SKM-1 (cell line): Measurements from ENCODE around the gene KCNA10.
"Not testable (repeated sequence)": the region's sequence is repeated elsewhere in the genome, so short reads cannot be mapped to it uniquely, and the experiment has no call there.

Experiments used
- DNase-seq: peaks from one replicate; lab custom pipeline; 2025; ENCODE audit not compliant: unreplicated experiment; lab: John Stamatoyannopoulos, UW

KCNA10 gene

GRCh38 chr1:110535985-110536384 is 17.0 kb upstream of the KCNA10 start:
- DNase-seq: no peak

DNA sequence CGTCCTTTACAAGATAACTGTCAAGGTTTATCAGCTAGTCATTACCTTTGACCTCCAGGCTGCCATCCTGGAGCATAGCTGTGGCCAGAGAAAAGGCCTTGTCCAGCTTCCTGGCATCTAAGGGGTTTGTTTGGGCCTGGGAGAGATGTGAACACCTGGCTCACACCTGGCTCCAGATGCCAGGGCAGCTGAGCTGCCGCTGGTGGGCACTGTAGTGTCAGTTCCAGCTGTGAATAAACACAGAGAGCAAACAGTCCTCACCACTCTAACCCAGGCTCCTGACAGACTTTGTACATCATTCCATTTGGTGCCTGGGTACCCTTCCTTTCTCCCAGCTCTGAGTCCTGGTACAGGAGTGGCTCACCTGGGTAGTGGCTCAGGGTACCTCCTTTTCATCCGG is 14.3 kb upstream of the KCNA10 start:
- DNase-seq: no peak

GRCh38 chr1:110529011-110529410 is 10.0 kb upstream of the KCNA10 start:
- no peak for DNase-seq

GRCh38 chr1:110526201-110526780 is 7.3 kb upstream of the KCNA10 start:
- DNase-seq: no peak

- DNase-seq: no peak
Measured at GRCh38 chr1:110525249-110525595, 6.2 kb upstream of the KCNA10 start.

GRCh38 chr1:110524311-110525248 is 5.6 kb upstream of the KCNA10 start:
- no peak for DNase-seq

- DNase-seq: no peak
Measured at GRCh38 chr1:110523011-110523410, 4.0 kb upstream of the KCNA10 start.

GRCh38 chr1:110522560-110522959 is 3.6 kb upstream of the KCNA10 start:
- DNase-seq: no peak

DNA sequence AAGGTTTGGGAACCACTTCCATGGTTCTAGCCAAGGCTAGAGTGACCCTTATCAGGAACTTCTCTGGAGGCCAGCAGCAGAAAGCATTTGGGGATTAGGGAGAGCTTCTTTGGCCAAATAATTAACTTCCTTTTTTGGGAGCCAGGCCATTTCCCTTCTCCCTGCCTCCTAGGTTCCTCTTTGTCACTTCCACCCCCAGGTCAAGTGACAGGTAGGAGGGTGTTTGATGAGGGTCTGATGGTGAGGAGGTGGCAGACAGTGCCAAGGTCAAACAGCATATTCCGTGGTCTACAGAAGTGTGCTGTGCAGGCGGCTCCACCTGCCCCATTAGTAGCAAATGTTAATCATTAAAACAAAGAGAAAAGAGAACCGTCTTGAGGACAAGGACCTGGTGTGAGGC is 1.9 kb upstream of the KCNA10 start:
- no peak for DNase-seq

GRCh38 chr1:110515891-110516290 is 3.1 kb downstream of the KCNA10 start:
- no peak for DNase-seq

GRCh38 chr1:110515041-110515440 is 3.9 kb downstream of the KCNA10 start:
- DNase-seq: no peak

GRCh38 chr1:110513511-110513910 is 5.5 kb downstream of the KCNA10 start:
- no peak for DNase-seq

DNA sequence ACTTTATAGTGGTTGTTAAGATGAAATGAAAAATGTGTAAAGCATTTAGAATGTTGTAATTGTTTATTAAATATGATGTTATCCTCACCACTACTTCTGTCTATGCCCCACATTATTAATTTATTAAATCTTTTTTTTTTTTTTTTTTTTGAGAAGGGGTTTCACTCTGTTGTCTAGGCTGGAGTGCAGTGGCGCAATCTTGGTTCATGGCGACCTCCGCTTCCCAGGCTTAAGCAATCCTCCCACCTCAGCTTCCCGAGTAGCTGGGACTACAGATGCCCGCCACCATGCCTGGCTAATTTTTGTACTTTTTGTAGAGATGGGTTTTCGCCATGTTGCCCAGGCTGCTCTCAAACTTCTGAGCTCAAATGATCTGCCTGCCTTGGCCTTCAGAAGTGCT is 7.5 kb downstream of the KCNA10 start:
- no peak for DNase-seq

GRCh38 chr1:110510921-110511320 is 8.1 kb downstream of the KCNA10 start:
- DNase-seq: not testable (repeated sequence)

DNA sequence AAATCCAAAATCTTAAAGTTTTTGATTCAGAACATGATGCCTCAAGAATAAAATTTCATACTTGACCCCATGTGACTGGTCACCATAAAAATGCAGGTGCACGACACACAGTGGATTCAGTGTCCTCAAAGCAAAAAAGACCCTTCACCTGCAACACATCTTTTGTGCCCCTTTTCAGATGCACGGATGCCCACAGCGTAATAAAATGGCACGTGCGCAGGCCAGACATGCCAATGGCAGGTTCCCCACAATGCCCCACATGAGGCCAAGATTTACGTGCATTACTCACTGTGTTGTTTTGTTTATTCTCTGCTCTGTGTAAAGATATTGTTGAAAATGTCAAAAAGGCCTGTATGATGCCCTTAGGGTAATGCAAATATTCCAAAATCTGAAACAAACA is 9.3 kb downstream of the KCNA10 start:
- no peak for DNase-seq

GRCh38 chr1:110508028-110508940 is 10.7 kb downstream of the KCNA10 start:
- DNase-seq: peak; percentile 27

DNA sequence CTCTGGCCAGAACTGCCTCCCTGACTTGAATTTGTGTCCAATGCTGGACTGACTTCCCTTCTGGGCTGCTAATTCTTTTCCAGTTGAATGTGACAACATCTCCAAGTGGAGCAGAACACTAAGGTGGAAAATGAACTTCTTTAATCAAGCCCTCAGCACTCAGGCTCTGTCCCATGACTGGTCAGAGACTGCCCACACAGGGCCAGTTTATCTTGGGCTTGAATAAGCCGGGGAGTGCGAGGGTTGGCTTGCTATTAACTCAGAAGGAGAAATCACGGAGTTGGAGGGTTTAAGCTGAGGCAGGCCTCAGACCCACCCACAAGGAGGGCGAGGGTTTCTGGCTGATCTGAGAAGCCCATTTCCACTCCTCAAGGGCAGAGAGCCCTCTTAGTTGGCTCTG is 12.4 kb downstream of the KCNA10 start:
- DNase-seq: no peak

DNA sequence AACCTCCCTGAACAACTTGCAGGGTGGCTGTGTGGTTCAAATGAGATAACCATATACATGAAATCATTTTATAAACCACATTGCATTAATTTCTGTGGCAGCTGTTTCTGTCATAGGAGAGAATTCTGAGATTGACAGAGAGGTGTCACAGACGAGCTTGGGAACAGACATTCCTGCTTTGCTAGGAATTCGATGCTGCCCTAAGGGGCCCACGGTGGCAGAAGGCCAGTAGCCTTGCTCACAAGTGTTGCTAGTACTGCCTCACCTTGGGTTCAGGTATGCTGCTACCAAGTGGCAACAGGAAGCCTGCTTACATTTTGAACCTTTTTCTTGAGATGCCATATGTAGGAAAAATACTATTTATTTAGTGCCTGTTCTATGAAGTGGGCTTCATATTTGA is 13.4 kb downstream of the KCNA10 start:
- DNase-seq: no peak

DNA sequence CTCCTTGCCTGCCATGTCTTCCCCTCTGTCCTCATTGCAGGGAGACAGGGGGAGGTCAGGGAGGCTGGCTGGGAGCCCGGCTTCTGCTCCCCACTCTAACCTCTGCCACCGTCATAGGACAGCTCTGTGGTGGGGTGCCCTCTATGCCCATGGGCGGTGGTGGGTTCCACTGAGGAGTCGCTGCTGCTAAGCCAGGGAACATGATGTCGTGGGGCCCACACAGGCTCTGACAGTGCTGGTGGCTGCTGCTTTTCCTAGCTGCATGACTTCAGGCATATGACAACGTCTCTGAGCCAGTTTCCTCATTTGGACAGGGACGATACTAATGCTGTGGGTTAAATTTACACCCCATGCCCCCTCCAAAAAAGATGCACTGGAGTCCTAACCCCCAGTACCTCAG is 14.7 kb downstream of the KCNA10 start:
- no peak for DNase-seq

DNA sequence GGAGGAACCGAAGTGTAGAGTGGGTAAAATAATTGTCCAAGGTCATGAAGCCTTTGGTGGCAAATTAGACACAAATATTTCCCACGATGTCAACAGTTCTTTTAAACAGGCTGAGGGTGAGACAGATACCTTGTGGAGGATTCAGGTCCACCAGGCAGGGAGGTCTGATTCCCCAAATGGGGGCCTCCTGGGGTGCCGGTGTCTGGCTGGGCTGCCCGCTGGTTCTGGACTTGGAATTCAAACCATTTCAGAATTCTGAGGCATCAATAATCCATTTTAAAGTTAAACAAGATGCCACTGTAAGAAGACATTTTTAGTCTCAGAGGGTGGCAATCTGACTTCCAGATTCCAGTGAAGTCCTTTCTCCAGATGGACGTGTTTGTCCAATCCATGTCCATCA is 15.5 kb downstream of the KCNA10 start:
- no peak for DNase-seq

GRCh38 chr1:110502402-110503151 is 16.4 kb downstream of the KCNA10 start:
- peak; percentile 81 for DNase-seq
